Heart left ventricle (tissue), 13 donors: ENCODE data around the gene SNX30.

Experiments
- POLR2A ChIP-seq, 2 donors: fragments of 450-650 bp; IDR thresholded peaks; one replicate each; pipeline ENCODE4 v1.6.1; 2017; ENCODE audit warnings: antibody characterized with exemption in 2 of 2, mild to moderate bottlenecking in 2 of 2, moderate library complexity in 2 of 2
- TF ChIP-seq, protein P1 (sequence below), 12 donors: fragments of 200-600 bp; sonication (generic) in 4 of 12; IDR thresholded peaks; one replicate each; pipeline versions ENCODE4 v1.5.0 to v1.8.0; 2018 to 2022; ENCODE audit warnings: antibody characterized with exemption in 12 of 12, mild to moderate bottlenecking in 5 of 12
- donor health status: ischemic (EF 13 %, LVEDD 7.1; RV severe dilation, severe dysfunction).
- donor health status: DM: no; HTN: yes; CAD: no.
- donor health status: DM: no; HTN: no; CAD: no.
- donor health status: ischemic (EF 25% LVEDD 6.9; RV normal size, moderate dysfunction).
- donor health status: ischemic (EF 25% LVEDD 5.7; RV mildly dilated, moderate dysfunction).
- donor health status: ischemic (EF 35%, LVEDD 5.7; RV mildly dilated, moderate dysfunction).
- donor health status: nonischemic (EF 11% LVEDD 7.7; RV severe dilation, severe dysfunction).
- donor health status: DM: yes; HTN: yes; CAD: no.
- donor health status: PGD.
- donor health status: ischemic (EF 29% LVEDD 5.4; RV normal size, mild dysfunction).
- donor health status: nonischemic (EF 23%, LVEDD 6.1; RV moderate dilation, normal function).

DNA sequence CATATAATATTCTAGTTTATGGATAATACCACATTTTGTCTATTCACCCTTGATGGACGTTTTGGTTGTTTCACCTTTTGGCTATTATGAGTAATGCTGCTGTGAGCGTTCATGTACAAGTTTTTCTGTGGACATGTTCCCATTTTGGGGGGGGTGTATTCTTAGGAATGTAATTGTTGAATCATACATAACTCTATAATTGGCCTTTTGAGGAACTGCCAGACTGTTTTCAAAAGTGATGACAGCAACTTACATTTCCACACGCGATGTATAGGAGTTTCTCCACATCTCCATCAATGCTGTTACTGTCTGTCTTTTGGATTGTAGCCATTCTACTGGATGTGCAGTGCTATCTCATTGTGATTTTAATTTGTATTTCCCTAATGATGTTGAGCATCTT lies 70.3 kb downstream of the SNX30 start:
- TF ChIP-seq, protein P1, sequence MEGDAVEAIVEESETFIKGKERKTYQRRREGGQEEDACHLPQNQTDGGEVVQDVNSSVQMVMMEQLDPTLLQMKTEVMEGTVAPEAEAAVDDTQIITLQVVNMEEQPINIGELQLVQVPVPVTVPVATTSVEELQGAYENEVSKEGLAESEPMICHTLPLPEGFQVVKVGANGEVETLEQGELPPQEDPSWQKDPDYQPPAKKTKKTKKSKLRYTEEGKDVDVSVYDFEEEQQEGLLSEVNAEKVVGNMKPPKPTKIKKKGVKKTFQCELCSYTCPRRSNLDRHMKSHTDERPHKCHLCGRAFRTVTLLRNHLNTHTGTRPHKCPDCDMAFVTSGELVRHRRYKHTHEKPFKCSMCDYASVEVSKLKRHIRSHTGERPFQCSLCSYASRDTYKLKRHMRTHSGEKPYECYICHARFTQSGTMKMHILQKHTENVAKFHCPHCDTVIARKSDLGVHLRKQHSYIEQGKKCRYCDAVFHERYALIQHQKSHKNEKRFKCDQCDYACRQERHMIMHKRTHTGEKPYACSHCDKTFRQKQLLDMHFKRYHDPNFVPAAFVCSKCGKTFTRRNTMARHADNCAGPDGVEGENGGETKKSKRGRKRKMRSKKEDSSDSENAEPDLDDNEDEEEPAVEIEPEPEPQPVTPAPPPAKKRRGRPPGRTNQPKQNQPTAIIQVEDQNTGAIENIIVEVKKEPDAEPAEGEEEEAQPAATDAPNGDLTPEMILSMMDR (IDR thresholded peaks at IDR 0.05): no peak
- no peak for TF ChIP-seq POLR2A (IDR thresholded peaks at IDR 0.05)
